Measurements from ENCODE around the gene CSF3R.
A peak's percentile ranks its signal among the peaks of the same experiment; 100 is the strongest.
"Not testable (repeated sequence)": the region's sequence is repeated elsewhere in the genome, so short reads cannot be mapped to it uniquely, and the experiment has no call there.

CSF3R gene

GRCh38 chr1:36517011-36517771 lies 34.5 kb upstream of the CSF3R start:
- no peaks in the 10 kb centered on the region for H3K4me1 Mint-ChIP-seq

GRCh38 chr1:36516372-36517010 lies 33.8 kb upstream of the CSF3R start:
- no peak overlapping the region for H3K27ac Mint-ChIP-seq
- peaks cover 8% of the 10 kb centered on the region for H3K27me3 Mint-ChIP-seq
- DNase-seq (peak; percentile 33 to 43), ATAC-seq (peak; percentile 77)
- no peaks in the 10 kb centered on the region for H3K4me1 Mint-ChIP-seq
- no peaks in the 10 kb centered on the region for H3K9me3 Mint-ChIP-seq
- no peak overlapping the region for H3K4me3 Mint-ChIP-seq

More at GRCh38 chr1:36517011-36517771, 34.5 kb upstream of the CSF3R start:
- no peaks in the 10 kb centered on the region for H3K9me3 Mint-ChIP-seq
- no peak overlapping the region for H3K4me3 Mint-ChIP-seq
- no peak for DNase-seq
- no peak for ATAC-seq
- peaks cover 8% of the 10 kb centered on the region for H3K27me3 Mint-ChIP-seq
- H3K27ac Mint-ChIP-seq = no peak overlapping the region

- H3K9me3 Mint-ChIP-seq = no peaks in the 10 kb centered on the region
- no peaks in the 10 kb centered on the region for H3K4me1 Mint-ChIP-seq
- H3K27ac Mint-ChIP-seq = no peak overlapping the region
Measured at GRCh38 chr1:36515315-36516138, 32.8 kb upstream of the CSF3R start.

GRCh38 chr1:36514501-36514900 lies 31.8 kb upstream of the CSF3R start:
- DNase-seq = no peak
- H3K4me3 Mint-ChIP-seq = no peak overlapping the region
- peaks cover 8% of the 10 kb centered on the region for H3K27me3 Mint-ChIP-seq
- no peaks in the 10 kb centered on the region for H3K9me3 Mint-ChIP-seq
- H3K27ac Mint-ChIP-seq = peak overlapping the region in 1 of 2 donors; percentile 90
- no peaks in the 10 kb centered on the region for H3K4me1 Mint-ChIP-seq
- no peak for ATAC-seq

More at GRCh38 chr1:36515315-36516138, 32.8 kb upstream of the CSF3R start:
- ATAC-seq (no peak), DNase-seq (no peak)
- Mint-ChIP-seq H3K4me3 (no peak overlapping the region), H3K27me3 (peaks cover 8% of the 10 kb centered on the region)

- H3K27me3 Mint-ChIP-seq = peaks cover 8% of the 10 kb centered on the region
- peak overlapping the region in 1 of 2 donors; percentile 92 for H3K27ac Mint-ChIP-seq
- no peaks in the 10 kb centered on the region for H3K9me3 Mint-ChIP-seq
- ATAC-seq (no peak), DNase-seq (no peak)
- H3K4me3 Mint-ChIP-seq = no peak overlapping the region
- no peaks in the 10 kb centered on the region for H3K4me1 Mint-ChIP-seq
Measured at GRCh38 chr1:36513676-36514473, 31.2 kb upstream of the CSF3R start.

- H3K9me3 Mint-ChIP-seq = no peaks in the 10 kb centered on the region
- no peak overlapping the region for H3K27ac Mint-ChIP-seq
- no peak for ATAC-seq
- no peak for DNase-seq
- H3K27me3 Mint-ChIP-seq = peaks cover 17% of the 10 kb centered on the region
- no peaks in the 10 kb centered on the region for H3K4me1 Mint-ChIP-seq
- no peak overlapping the region for H3K4me3 Mint-ChIP-seq
Measured at GRCh38 chr1:36512842-36513241, 30.1 kb upstream of the CSF3R start.

GRCh38 chr1:36511804-36512798 lies 29.4 kb upstream of the CSF3R start:
- Mint-ChIP-seq H3K9me3 (no peaks in the 10 kb centered on the region), H3K4me3 (no peak overlapping the region), H3K27ac (no peak overlapping the region), H3K27me3 (peaks cover 24% of the 10 kb centered on the region), H3K4me1 (no peaks in the 10 kb centered on the region)
- ATAC-seq = no peak
- DNase-seq = no peak

GRCh38 chr1:36511220-36511619 lies 28.5 kb upstream of the CSF3R start:
- Mint-ChIP-seq H3K27me3 (peaks cover 30% of the 10 kb centered on the region), H3K27ac (peak overlapping the region in 1 of 2 donors; percentile 24)
- not testable (repeated sequence) for H3K4me3 Mint-ChIP-seq, H3K9me3 Mint-ChIP-seq, H3K4me1 Mint-ChIP-seq, ATAC-seq, DNase-seq

- H3K27me3 Mint-ChIP-seq = peaks cover 30% of the 10 kb centered on the region
- H3K9me3 Mint-ChIP-seq = no peaks in the 10 kb centered on the region
- no peak overlapping the region for H3K4me3 Mint-ChIP-seq
- no peaks in the 10 kb centered on the region for H3K4me1 Mint-ChIP-seq
- ATAC-seq (no peak), DNase-seq (no peak)
- no peak overlapping the region for H3K27ac Mint-ChIP-seq
Measured at GRCh38 chr1:36510418-36510817, 27.7 kb upstream of the CSF3R start.

- ATAC-seq (no peak), DNase-seq (no peak)
- Mint-ChIP-seq H3K9me3 (no peaks in the 10 kb centered on the region), H3K4me1 (no peaks in the 10 kb centered on the region), H3K4me3 (no peak overlapping the region), H3K27me3 (peaks cover 32% of the 10 kb centered on the region), H3K27ac (no peak overlapping the region)
Measured at GRCh38 chr1:36508257-36508656, 25.5 kb upstream of the CSF3R start.

GRCh38 chr1:36506276-36506920 lies 23.7 kb upstream of the CSF3R start:
- H3K27me3 Mint-ChIP-seq = peaks cover 39% of the 10 kb centered on the region
- DNase-seq (no peak), ATAC-seq (no peak)
- no peaks in the 10 kb centered on the region for H3K4me1 Mint-ChIP-seq
- no peak overlapping the region for H3K4me3 Mint-ChIP-seq
- H3K27ac Mint-ChIP-seq = peak overlapping the region in 1 of 2 donors; percentile 13
- no peaks in the 10 kb centered on the region for H3K9me3 Mint-ChIP-seq

GRCh38 chr1:36503733-36504132 lies 21.0 kb upstream of the CSF3R start:
- no peak for ATAC-seq
- Mint-ChIP-seq H3K4me1 (no peaks in the 10 kb centered on the region), H3K9me3 (no peaks in the 10 kb centered on the region), H3K4me3 (no peak overlapping the region), H3K27ac (no peak overlapping the region), H3K27me3 (peaks cover 39% of the 10 kb centered on the region)
- no peak for DNase-seq

- Mint-ChIP-seq H3K27ac (no peak overlapping the region), H3K9me3 (no peaks in the 10 kb centered on the region), H3K27me3 (peaks cover 34% of the 10 kb centered on the region), H3K4me1 (no peaks in the 10 kb centered on the region), H3K4me3 (no peak overlapping the region)
- DNase-seq (no peak), ATAC-seq (no peak)
Measured at GRCh38 chr1:36503159-36503558, 20.4 kb upstream of the CSF3R start.

GRCh38 chr1:36502616-36503015 lies 19.9 kb upstream of the CSF3R start:
- DNase-seq = no peak
- no peaks in the 10 kb centered on the region for H3K9me3 Mint-ChIP-seq
- ATAC-seq = no peak
- no peak overlapping the region for H3K4me3 Mint-ChIP-seq
- H3K27me3 Mint-ChIP-seq = peaks cover 28% of the 10 kb centered on the region
- H3K27ac Mint-ChIP-seq = no peak overlapping the region
- H3K4me1 Mint-ChIP-seq = no peaks in the 10 kb centered on the region

Data from stimulated activated naive CD8-positive, alpha-beta T cell treated with anti-CD3 and anti-CD28 coated beads, Interleukin-15, amount 100 ng/mL, for 72 hours (primary cell).